GM12801 (cell line): Measurements from ENCODE around the gene EVA1B.

ENCODE experiments used
- TF ChIP-seq, protein P1 (sequence below): IDR thresholded peaks from one replicate; pipeline ENCODE4 v1.5.1; 2011; ENCODE audit warnings: control low read depth; ENCODE audit not compliant: insufficient read length; ENCODE audit errors: extremely low read depth

The EVA1B gene

DNA sequence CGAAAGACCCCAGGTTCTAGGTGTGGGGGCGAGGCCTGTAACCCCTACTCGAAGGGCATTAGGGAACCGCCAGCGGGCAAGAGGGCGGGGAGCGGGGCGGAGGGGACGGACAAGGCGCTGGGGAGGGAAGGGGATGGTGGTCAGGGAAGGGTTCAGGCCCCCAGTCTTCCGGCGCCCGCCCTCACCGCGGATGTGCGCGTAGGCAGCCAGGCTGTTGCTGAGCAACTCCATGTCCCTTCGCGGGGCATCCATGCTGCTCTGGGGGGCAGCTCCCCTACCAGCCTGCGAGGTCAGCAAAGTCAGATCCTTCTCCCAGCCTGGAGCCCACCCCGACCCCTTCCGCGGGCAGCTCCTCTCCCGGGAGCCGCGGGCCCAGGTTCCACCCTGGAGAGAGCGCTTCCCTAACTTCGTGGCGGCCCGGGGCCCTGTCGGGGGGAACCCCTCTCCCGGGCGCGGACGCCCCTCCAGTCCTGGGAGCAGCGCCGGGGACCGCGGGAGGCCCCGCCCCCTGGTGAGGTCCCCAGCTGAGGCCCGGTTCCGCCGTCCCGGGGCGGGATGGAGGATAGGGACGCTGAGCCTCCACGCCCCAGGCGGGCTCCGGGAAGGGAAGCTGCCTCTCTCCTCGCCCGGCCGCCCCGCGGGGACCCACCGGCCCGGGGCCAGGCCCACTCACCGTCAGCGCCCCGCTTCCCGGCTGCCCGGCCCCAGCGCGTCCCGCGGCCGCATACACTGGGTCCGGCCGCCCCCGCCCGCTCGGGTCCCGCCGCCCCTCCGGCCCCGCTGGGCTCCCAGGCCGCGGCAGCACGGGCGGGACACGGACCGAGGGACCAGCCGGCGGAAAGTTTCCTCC is 434 bp downstream of the EVA1B start:
- TF ChIP-seq, protein P1, sequence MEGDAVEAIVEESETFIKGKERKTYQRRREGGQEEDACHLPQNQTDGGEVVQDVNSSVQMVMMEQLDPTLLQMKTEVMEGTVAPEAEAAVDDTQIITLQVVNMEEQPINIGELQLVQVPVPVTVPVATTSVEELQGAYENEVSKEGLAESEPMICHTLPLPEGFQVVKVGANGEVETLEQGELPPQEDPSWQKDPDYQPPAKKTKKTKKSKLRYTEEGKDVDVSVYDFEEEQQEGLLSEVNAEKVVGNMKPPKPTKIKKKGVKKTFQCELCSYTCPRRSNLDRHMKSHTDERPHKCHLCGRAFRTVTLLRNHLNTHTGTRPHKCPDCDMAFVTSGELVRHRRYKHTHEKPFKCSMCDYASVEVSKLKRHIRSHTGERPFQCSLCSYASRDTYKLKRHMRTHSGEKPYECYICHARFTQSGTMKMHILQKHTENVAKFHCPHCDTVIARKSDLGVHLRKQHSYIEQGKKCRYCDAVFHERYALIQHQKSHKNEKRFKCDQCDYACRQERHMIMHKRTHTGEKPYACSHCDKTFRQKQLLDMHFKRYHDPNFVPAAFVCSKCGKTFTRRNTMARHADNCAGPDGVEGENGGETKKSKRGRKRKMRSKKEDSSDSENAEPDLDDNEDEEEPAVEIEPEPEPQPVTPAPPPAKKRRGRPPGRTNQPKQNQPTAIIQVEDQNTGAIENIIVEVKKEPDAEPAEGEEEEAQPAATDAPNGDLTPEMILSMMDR: no peak

DNA sequence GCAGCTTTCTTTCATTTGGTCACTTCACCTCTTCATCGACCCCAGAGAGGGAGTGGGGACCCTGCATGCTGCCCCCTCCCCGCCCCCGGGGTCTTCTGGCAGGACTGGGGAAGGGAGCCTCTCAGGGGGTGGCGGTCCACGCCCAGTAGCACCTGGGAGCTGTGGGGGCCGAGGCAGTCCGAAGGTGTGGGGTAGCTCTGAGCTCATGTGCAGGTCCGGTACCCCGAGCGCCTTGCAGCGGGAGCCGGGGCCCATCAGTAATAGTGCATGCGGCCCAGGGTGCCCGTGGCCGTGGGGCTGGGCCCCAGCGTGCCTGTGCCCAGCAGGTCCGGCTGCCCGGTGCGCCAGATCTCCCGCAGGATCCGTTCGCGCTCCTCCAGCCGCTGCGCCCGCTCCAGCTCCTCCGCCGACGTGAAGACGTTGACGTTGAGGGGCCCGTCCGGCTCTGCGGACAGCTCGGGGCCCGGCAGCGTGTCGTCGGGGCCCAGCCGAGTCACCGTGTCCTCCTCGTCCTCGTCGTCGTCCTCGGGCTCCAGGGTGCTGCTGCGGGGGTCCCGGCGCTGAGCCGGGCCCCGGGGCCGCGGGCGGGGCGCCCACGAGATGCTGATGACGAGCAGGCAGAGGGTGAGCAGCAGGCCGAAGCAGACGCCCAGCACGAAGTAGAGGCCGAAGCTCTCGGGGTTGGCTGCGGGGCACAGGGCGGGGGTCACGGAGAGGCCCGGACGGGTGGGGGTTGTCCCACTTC is 1.2 kb downstream of the EVA1B start:
- TF ChIP-seq, protein P1: no peak

DNA sequence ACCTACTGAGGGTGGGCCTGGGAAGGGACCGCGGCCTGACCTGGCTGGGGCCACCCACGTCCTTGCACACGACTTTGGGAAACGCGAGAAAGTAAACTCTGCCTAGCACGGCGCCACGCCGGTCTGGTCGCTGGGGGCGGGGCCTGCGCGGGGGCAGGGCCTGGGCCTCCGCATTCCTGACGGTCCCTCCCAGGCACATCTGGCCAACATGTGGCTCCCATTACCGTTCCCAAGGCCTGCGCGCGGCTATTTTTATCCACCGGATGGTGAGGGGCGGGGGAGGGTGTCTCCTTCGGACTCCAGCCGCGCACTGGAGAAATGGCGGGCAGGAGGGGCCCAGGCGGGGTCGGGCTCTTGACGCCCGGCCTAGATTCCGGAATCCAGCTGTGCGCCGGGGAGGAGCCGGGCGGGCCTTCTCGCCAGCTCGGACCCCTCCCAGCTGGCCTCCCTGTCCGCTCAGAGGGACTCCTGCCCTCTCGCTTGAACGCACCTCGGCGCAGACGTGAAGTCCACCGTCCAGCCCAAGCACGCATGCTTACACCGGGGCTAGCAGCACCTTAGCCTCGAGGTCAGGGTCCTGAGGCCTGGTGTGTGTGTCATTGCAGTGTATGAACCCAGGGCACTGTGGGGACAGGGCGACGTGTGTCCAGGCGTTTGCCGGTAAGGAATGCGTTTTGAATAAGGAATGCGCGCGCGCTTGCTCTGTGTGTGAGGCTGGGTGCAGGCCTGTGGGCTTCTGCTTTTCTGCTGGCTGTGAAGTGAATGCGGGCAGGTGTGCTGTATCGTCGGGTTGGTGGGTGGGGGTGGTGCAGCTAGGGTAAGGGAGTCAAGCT is 2.1 kb downstream of the EVA1B start:
- TF ChIP-seq, protein P1: no peak

DNA sequence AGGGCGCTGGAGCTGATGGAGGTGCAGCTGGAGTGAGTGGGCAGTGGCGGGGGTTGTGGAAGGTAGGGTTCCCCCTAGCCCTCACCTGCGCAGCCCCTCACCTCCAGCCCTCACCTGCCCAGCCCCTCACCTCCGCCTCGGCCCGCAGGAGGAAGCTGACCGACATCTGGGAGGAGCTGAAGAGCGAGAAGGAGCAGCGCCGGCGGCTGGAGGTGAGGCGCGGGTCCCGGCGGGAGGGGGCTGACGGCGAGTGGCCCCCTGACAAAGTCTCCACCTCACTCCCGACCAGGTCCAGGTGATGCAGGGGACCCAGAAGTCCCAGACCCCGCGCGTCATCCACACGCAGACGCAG is 2.7 kb downstream of the EVA1B start:
- TF ChIP-seq, protein P1: no peak

DNA sequence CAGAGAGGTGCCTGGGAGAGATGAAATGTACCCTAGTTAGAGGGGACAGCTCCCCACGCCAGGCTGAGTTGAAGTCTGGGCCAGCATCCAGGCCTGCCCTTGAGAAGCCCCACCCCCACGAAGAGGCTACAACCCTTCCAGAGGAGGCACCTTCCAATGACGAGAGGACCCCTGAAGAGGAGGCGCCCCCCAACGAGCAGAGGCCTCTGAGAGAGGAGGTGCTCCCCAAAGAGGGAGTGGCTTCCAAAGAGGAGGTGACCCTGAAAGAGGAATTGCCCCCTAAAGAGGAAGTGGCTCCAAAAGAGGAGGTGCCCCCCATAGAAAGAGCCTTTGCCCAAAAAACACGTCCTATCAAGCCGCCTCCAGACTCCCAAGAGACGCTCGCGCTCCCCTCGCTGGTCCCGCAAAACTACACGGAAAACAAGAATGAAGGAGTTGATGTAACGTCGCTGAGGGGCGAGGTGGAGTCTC is 3.1 kb downstream of the EVA1B start:
- TF ChIP-seq, protein P1: no peak

DNA sequence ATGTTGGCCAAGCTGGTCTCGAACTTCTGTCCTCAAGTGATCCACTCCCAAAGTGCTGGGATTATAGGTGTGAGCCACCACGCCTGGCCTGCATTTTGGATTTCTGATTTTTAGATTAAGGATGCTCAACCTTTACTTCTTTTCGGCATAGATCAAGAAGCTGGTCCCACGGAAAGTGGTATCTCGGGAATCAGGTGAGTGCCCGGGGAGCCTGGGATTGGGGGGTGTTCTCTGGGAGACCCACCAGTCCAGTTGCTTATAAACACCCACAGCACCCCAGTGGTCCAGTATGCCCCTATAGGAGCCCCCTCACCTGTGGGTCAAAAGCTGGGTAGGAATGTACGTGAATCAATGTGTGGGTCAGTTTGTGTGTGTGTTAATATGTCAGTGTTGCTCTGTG is 14.0 kb downstream of the EVA1B start:
- TF ChIP-seq, protein P1: no peak
